PC-3 (cell line): ENCODE results near the gene ADAMTSL3.

Experiments
- EZH2 ChIP-seq: fragments of 300-600 bp; sonication (generic); IDR thresholded peaks from one replicate; pipeline ENCODE4 v1.6.1; 2017; ENCODE audit warnings: antibody characterized with exemption, mild to moderate bottlenecking, low read length; ENCODE audit not compliant: unreplicated experiment
- EZH2phosphoT487 ChIP-seq: fragments of 300-600 bp; sonication (generic); IDR thresholded peaks from 2 replicates; pipeline ENCODE4 v1.6.1; 2018; ENCODE audit warnings: mild to moderate bottlenecking, antibody characterized with exemption, low read length, borderline replicate concordance
- TF ChIP-seq, protein P1 (sequence below): fragments of 300-600 bp; sonication (generic); conservative IDR thresholded peaks from 2 replicates; pipeline ENCODE4 v1.5.1; 2017; ENCODE audit warnings: antibody characterized with exemption, low read depth, mild to moderate bottlenecking, low read length

DNA sequence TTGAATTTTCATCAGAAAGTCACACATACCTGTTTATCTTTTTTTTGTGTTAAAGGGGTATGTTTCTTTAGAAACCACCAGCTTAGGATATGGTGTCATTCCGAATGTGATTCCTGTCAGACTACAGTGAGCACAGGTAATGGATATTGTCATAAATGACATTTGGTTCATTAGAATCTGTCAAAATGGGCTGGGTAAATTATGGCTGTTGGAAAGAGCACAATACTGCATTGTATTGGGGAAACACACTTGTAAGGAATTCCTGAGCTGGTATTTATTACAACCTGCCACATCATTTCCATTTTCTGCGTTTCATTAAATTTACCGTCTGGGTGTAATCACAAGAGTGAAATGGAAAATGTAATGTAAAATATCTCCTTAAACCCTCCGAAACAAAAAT lies 78.8 kb downstream of the ADAMTSL3 start:
- TF ChIP-seq EZH2 (no peak), EZH2phosphoT487 (no peak)
- TF ChIP-seq, protein P1, sequence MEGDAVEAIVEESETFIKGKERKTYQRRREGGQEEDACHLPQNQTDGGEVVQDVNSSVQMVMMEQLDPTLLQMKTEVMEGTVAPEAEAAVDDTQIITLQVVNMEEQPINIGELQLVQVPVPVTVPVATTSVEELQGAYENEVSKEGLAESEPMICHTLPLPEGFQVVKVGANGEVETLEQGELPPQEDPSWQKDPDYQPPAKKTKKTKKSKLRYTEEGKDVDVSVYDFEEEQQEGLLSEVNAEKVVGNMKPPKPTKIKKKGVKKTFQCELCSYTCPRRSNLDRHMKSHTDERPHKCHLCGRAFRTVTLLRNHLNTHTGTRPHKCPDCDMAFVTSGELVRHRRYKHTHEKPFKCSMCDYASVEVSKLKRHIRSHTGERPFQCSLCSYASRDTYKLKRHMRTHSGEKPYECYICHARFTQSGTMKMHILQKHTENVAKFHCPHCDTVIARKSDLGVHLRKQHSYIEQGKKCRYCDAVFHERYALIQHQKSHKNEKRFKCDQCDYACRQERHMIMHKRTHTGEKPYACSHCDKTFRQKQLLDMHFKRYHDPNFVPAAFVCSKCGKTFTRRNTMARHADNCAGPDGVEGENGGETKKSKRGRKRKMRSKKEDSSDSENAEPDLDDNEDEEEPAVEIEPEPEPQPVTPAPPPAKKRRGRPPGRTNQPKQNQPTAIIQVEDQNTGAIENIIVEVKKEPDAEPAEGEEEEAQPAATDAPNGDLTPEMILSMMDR, result no peak
